Measurements from ENCODE around the gene FAM72A.

FAM72A gene

DNA sequence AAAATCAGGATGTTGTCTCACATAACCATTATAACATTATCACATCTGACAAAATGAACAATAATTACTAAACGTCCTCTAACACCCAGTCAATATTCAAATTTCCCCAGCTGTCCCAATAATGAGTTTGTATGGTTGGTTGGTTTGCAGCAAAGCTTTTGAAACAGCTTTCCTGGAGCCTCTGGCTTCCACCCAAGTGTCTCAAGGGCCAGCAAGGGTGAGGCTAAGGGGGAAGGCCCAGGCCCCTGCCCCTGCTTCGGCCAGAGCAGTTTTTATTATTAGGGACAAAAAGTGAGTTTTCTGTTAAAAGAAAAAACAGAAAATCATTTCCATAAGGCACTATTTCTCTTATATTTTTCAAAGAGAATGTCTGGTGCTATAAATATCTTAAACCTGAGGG is 66.4 kb downstream of the FAM72A start:
- no peak overlapping the region for H3K27ac Mint-ChIP-seq
- H3K9me3 Mint-ChIP-seq = no peaks in the 10 kb centered on the region
- H3K27me3 Mint-ChIP-seq = peaks cover 14% of the 10 kb centered on the region
- H3K36me3 Mint-ChIP-seq = peaks cover 1% of the 10 kb centered on the region
- no peak overlapping the region for H3K4me3 Mint-ChIP-seq
- no peaks in the 10 kb centered on the region for H3K4me1 Mint-ChIP-seq
